HG03565 (cell line): ENCODE results near the gene MORF4L1.
"Not testable (repeated sequence)": the region's sequence is repeated elsewhere in the genome, so short reads cannot be mapped to it uniquely, and the experiment has no call there.

Source experiments
- ATAC-seq: cut with Tn5 transposase; IDR thresholded peaks from one replicate; pipeline ENCODE4 v1.9.1; 2021; ENCODE audit warnings: mild to moderate bottlenecking, moderate library complexity; ENCODE audit not compliant: unreplicated experiment

The MORF4L1 gene

GRCh38 chr15:78898540-78898939 lies 25.9 kb downstream of the MORF4L1 start:
- ATAC-seq = no peak

- ATAC-seq = not testable (repeated sequence)
Measured at GRCh38 chr15:78900819-78901533, 28.3 kb downstream of the MORF4L1 start.

GRCh38 chr15:78902281-78903032 lies 29.8 kb downstream of the MORF4L1 start:
- ATAC-seq = not testable (repeated sequence)

GRCh38 chr15:78904599-78905358 lies 32.1 kb downstream of the MORF4L1 start:
- no peak for ATAC-seq

GRCh38 chr15:78906316-78906620 lies 33.6 kb downstream of the MORF4L1 start:
- no peak for ATAC-seq

GRCh38 chr15:78907577-78907976 lies 34.9 kb downstream of the MORF4L1 start:
- ATAC-seq = no peak

GRCh38 chr15:78909160-78909695 lies 36.5 kb downstream of the MORF4L1 start:
- no peak for ATAC-seq

GRCh38 chr15:78909791-78910228 lies 37.1 kb downstream of the MORF4L1 start:
- no peak for ATAC-seq

- ATAC-seq = no peak
Measured at GRCh38 chr15:78910271-78910670, 37.6 kb downstream of the MORF4L1 start.

GRCh38 chr15:78912316-78912715 lies 39.6 kb downstream of the MORF4L1 start:
- no peak for ATAC-seq

- ATAC-seq = no peak
Measured at GRCh38 chr15:78913012-78913411, 40.3 kb downstream of the MORF4L1 start.

GRCh38 chr15:78914027-78914764 lies 41.5 kb downstream of the MORF4L1 start:
- ATAC-seq = no peak

GRCh38 chr15:78915341-78916087 lies 42.8 kb downstream of the MORF4L1 start:
- ATAC-seq = no peak

GRCh38 chr15:78916088-78916487 lies 43.4 kb downstream of the MORF4L1 start:
- ATAC-seq = no peak

GRCh38 chr15:78917888-78918287 lies 45.2 kb downstream of the MORF4L1 start:
- no peak for ATAC-seq

GRCh38 chr15:78921517-78921916 lies 48.8 kb downstream of the MORF4L1 start:
- ATAC-seq = no peak

- ATAC-seq = no peak
Measured at GRCh38 chr15:78921940-78922339, 49.2 kb downstream of the MORF4L1 start.

GRCh38 chr15:78922527-78922926 lies 49.8 kb downstream of the MORF4L1 start:
- ATAC-seq = no peak

- ATAC-seq = no peak
Measured at GRCh38 chr15:78923015-78923414, 50.3 kb downstream of the MORF4L1 start.
